ENCODE data around the gene KIF26B.

DNA sequence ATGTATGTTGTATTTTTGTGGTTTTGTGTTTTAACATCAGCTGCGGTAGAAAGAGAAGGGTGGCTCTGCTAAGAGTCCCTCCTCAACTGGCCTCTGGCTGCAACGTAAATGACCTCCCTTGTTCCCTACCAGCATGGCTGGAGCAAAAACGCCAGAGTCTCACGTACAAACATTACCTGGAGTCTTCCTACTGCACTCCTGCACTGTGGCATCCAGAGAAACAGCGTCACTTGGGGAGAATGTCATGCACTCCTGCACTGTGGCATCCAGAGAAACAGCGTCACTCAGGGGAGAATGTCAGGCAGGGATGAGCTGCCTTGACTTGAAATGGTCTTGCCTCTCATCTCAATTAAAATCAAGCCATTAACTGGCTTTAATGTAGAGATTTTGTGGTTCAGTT lies 314.2 kb downstream of the KIF26B start:
- TF ChIP-seq CTCF (IDR thresholded peaks at IDR 0.05), result no peak
- no peak for TF ChIP-seq POLR2A (IDR thresholded peaks at IDR 0.05)
- TF ChIP-seq POLR2AphosphoS5 (IDR thresholded peaks at IDR 0.05), result no peak
- TF ChIP-seq EP300 (IDR thresholded peaks at IDR 0.05), result no peak

All from suprapubic skin (tissue), 4 donors.